T-helper 1 cell treated with Interleukin-12 subunit alpha and Interleukin-12 subunit beta and Interleukin-4 antibody, amounts not matched to agents 30 μg/mL and 1 μg/mL, for 36 hours (primary cell): ENCODE results near the gene SLC39A12.

ENCODE experiments used
- H3K27ac Mint-ChIP-seq: one replicate; pipeline ENCODE4 v1.8.0; 2021; ENCODE audit warnings: mild to moderate bottlenecking, mixed read lengths
- H3K27me3 Mint-ChIP-seq: one replicate; pipeline ENCODE4 v1.8.0; 2021; ENCODE audit warnings: low read depth, mixed read lengths
- H3K36me3 Mint-ChIP-seq: one replicate; pipeline ENCODE4 v1.8.0; 2021; ENCODE audit warnings: low read depth, mixed read lengths
- H3K4me1 Mint-ChIP-seq: one replicate; pipeline ENCODE4 v1.8.0; 2021; ENCODE audit warnings: low read depth, mixed read lengths
- H3K4me3 Mint-ChIP-seq: one replicate; pipeline ENCODE4 v1.8.0; 2021; ENCODE audit warnings: mild to moderate bottlenecking, moderate library complexity, mixed read lengths
- H3K9me3 Mint-ChIP-seq: one replicate; pipeline ENCODE4 v1.8.0; 2021; ENCODE audit warnings: mixed read lengths

SLC39A12 gene

DNA sequence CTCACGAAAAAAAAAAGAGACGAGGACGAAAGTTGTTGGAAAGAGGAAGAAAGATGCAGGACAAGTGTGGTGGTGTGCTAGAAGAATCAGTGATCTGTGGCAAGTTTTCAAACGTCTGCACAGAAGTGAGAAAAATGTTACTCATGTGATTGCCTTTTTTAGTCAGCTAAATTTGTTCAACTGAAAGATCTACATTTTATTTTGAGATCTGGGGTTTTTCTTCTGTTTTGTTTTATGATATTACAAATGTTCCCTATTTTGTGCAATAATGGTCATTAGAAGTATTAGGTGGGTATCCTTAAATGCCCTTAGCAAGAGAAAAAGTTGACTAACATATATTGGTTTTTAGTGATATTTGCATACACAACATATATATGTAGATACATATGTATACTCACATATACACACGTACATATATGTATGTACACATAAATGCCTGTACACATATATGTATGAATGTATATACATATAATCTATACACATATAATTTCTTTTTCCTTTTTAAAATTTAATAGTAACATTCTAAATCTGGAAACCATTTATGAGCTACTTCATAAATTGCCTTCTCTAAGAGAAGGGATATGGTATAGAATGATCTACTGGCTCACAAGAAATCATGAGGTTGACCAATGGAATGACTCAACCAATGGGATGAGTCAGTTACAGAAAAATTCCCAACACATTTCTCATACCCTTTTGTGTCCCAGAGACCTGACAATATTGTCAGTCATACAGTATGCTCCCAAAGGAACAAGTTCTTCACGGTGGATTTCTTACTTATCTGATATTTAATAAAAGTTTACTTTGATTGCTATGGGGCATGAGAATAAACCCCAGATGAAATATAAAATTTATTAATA lies 38.4 kb downstream of the SLC39A12 start:
- H3K27ac Mint-ChIP-seq: no peak overlapping the region
- H3K4me1 Mint-ChIP-seq: no peaks in the 10 kb centered on the region
- no peaks in the 10 kb centered on the region for H3K27me3 Mint-ChIP-seq
- no peak overlapping the region for H3K4me3 Mint-ChIP-seq
- H3K36me3 Mint-ChIP-seq: no peaks in the 10 kb centered on the region
- H3K9me3 Mint-ChIP-seq: no peaks in the 10 kb centered on the region

DNA sequence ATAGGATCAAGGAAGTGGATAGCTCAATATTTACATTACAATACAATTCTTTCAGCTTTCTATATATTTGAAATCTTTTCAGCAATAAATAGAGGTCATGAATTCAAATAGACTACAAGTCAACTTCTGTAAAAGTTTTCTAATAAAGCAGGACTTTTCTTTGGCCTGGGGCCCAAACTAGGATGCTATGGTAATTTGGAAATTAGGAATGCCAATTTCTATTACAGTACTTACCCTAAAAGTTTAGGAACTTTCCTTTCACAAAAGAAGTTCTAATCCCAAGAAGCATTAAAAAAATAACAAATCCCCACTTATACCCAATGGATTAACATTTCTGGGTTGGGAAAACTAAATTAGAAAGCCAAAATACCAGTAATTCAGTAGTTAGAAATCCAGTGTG lies 40.5 kb downstream of the SLC39A12 start:
- Mint-ChIP-seq H3K4me1 (no peaks in the 10 kb centered on the region), H3K27ac (no peak overlapping the region), H3K4me3 (no peak overlapping the region), H3K36me3 (no peaks in the 10 kb centered on the region), H3K9me3 (no peaks in the 10 kb centered on the region), H3K27me3 (no peaks in the 10 kb centered on the region)

DNA sequence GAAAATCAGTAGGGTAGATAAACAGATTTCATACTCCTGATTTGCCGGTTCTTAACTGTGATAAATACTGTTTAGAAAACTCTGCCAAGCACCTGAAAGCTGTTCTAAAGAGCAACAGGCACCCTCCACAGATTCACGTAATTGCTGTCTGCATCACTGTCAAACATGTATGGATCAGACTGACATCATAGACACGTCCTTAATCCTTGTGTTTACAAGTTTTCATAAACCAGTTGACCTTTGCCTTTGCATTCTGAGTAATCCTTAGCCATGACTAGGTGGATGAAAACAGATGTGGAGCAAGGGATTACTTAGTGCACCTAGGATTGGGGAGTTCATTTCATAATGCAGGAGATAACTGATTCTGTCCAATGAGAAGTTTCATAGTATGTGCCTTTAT lies 41.6 kb downstream of the SLC39A12 start:
- H3K4me3 Mint-ChIP-seq: no peak overlapping the region
- H3K27me3 Mint-ChIP-seq: no peaks in the 10 kb centered on the region
- H3K4me1 Mint-ChIP-seq: no peaks in the 10 kb centered on the region
- no peaks in the 10 kb centered on the region for H3K9me3 Mint-ChIP-seq
- H3K36me3 Mint-ChIP-seq: no peaks in the 10 kb centered on the region
- no peak overlapping the region for H3K27ac Mint-ChIP-seq

DNA sequence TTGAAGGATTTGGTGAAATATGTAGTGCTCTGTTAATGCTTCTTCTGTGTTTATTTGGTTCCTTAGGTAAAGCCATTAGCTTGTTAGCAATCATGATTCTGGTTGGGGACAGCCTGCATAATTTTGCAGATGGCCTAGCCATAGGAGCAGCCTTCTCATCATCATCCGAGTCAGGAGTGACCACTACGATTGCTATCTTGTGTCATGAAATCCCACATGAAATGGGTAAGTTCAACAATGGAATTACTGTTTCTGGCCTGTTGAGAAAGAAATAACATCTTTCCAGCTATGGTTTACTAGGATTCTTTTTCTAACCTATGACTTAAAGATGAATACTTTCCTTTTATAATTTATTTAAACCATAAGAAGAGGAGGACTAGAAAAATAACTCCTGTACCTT lies 48.9 kb downstream of the SLC39A12 start:
- H3K27me3 Mint-ChIP-seq: no peaks in the 10 kb centered on the region
- H3K27ac Mint-ChIP-seq: no peak overlapping the region
- H3K36me3 Mint-ChIP-seq: no peaks in the 10 kb centered on the region
- H3K9me3 Mint-ChIP-seq: no peaks in the 10 kb centered on the region
- H3K4me1 Mint-ChIP-seq: no peaks in the 10 kb centered on the region
- H3K4me3 Mint-ChIP-seq: no peak overlapping the region

DNA sequence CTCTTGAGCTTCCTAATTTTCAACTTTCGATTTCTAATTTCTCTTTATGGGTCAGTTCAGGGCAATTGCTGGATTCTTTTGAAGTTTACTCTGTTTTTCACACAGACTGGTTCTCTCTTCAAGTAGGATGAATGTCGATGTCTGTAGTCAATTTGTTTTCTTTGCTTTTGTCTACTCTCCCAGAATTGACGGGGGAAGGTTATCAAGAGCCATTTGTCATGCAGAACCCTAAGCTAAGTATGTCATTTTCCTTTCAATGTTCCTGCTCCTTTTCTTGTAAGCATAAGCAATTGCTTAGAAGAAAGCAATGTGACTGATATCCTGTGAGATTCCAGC lies 53.7 kb downstream of the SLC39A12 start:
- Mint-ChIP-seq H3K27me3 (no peaks in the 10 kb centered on the region), H3K36me3 (no peaks in the 10 kb centered on the region), H3K9me3 (no peaks in the 10 kb centered on the region), H3K4me3 (no peak overlapping the region), H3K27ac (no peak overlapping the region), H3K4me1 (no peaks in the 10 kb centered on the region)

DNA sequence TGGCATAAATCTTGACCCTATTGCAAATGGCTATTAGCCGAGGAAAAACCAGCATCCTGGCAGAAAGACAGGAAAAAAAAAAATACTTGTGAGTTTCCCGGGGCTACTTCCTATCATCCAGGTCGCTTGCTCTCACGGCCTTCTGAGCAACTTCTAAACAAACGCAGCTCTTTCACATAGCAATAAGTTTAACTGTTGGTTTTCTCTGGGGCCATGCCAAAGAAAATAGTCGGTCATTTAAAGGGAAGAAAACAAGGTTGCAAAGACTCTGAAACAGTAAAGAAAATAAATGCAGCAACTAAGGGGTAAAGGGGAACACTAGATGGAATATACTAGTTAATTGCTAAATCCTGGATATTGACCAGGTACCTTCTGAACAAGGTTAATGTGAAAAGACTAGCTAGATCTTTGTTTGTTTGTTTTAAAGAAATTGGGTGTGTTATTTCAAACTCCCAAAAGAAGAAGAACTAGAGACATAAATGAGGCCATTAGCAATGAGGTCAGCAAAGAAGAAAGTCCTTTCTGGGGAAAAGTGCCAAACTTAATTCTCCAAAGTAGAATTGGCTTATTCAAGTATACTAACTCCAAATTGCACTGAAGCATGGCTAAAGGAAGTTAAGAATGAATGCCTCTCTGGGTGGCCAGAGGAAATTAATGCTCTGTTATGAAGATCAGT lies 54.2 kb downstream of the SLC39A12 start:
- no peak overlapping the region for H3K4me3 Mint-ChIP-seq
- no peaks in the 10 kb centered on the region for H3K27me3 Mint-ChIP-seq
- no peak overlapping the region for H3K27ac Mint-ChIP-seq
- H3K9me3 Mint-ChIP-seq: no peaks in the 10 kb centered on the region
- no peaks in the 10 kb centered on the region for H3K4me1 Mint-ChIP-seq
- no peaks in the 10 kb centered on the region for H3K36me3 Mint-ChIP-seq

DNA sequence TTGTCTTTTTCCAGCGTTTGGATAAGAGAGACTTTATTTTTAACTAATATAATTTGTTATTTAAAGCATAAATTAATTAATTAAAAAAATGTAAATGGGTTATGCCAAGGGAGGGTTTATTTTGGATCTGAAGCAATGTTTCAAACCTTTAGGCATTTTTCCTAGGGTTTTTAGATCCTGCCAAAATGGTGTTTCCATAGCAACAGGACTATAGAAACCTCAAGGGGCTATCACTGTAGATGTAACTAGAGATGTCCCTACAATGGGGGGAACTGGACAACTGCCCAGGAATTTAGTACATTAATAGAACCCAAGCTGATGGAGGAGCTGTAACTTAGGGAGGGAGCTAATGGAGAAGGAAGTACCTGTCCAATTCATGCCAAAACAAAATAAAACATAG lies 57.3 kb downstream of the SLC39A12 start:
- Mint-ChIP-seq H3K4me3 (no peak overlapping the region), H3K27me3 (no peaks in the 10 kb centered on the region), H3K36me3 (no peaks in the 10 kb centered on the region), H3K9me3 (no peaks in the 10 kb centered on the region), H3K4me1 (no peaks in the 10 kb centered on the region), H3K27ac (no peak overlapping the region)

- Mint-ChIP-seq H3K36me3 (no peaks in the 10 kb centered on the region), H3K4me1 (no peaks in the 10 kb centered on the region), H3K27ac (no peak overlapping the region), H3K4me3 (no peak overlapping the region), H3K9me3 (no peaks in the 10 kb centered on the region), H3K27me3 (no peaks in the 10 kb centered on the region)
Observed at GRCh38 chr10:18010050-18010449, 58.3 kb downstream of the SLC39A12 start.

DNA sequence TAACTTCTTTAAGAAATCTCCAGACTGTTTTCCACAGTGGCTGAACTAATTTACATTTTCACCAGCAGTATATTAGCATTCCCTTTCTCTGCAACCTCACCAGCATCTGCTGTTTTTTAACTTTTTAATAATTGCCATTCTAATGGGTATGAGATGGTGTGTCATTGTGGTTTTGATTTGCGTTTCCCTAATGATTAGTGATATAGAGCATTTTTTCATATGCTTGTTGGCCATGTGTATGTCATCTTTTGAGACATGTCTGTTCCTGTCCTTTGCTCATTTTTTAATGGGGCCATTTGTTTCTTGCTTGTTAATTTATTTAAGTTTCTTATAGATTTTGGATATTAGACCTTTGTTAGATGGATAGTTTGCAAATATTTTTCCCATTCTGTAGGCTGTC lies 68.8 kb downstream of the SLC39A12 start:
- no peak overlapping the region for H3K4me3 Mint-ChIP-seq
- H3K27ac Mint-ChIP-seq: no peak overlapping the region
- H3K27me3 Mint-ChIP-seq: no peaks in the 10 kb centered on the region

DNA sequence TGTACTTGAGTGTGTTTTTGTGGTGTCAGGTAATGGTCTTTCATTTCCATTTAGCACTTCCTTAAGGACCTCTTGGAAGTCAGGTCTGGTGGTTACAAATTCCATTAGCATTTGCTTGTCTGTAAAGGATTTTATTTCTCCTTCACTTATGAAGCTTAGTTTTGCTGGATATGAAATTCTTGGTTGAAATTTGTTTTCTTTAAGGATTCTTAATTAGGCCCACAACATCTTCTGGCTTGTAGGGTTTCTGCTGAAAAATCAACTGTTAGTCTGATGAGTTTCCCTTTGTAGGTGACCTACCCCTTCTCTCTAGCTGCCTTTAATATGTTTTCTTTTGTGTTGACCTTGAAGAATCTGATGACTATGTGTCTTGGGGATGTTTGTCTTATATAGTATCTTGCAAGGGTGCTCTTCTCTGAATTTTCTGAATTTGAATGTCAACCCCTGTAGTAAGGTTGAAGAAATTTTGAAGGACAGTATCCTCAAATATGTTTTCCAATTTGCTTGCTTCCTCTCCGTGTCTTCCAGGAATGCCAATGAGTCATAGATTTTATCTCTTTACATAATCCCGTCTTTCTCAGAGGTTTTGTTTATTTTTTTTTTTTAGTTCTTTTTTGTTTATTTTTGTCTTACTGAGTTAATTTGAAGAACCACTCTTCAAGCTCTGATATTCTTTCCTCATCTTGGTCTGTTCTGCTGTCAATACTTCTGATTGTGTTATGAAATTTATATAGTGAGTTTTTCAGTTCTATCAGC lies 70.2 kb downstream of the SLC39A12 start:
- no peaks in the 10 kb centered on the region for H3K4me1 Mint-ChIP-seq
- H3K36me3 Mint-ChIP-seq: no peaks in the 10 kb centered on the region
- H3K9me3 Mint-ChIP-seq: peaks cover 15% of the 10 kb centered on the region
- no peaks in the 10 kb centered on the region for H3K27me3 Mint-ChIP-seq
- no peak overlapping the region for H3K4me3 Mint-ChIP-seq
- no peak overlapping the region for H3K27ac Mint-ChIP-seq

More for the DNA sequence above, 68.8 kb downstream of the SLC39A12 start:
- Mint-ChIP-seq H3K36me3 (no peaks in the 10 kb centered on the region), H3K4me1 (no peaks in the 10 kb centered on the region), H3K9me3 (peaks cover 15% of the 10 kb centered on the region)

DNA sequence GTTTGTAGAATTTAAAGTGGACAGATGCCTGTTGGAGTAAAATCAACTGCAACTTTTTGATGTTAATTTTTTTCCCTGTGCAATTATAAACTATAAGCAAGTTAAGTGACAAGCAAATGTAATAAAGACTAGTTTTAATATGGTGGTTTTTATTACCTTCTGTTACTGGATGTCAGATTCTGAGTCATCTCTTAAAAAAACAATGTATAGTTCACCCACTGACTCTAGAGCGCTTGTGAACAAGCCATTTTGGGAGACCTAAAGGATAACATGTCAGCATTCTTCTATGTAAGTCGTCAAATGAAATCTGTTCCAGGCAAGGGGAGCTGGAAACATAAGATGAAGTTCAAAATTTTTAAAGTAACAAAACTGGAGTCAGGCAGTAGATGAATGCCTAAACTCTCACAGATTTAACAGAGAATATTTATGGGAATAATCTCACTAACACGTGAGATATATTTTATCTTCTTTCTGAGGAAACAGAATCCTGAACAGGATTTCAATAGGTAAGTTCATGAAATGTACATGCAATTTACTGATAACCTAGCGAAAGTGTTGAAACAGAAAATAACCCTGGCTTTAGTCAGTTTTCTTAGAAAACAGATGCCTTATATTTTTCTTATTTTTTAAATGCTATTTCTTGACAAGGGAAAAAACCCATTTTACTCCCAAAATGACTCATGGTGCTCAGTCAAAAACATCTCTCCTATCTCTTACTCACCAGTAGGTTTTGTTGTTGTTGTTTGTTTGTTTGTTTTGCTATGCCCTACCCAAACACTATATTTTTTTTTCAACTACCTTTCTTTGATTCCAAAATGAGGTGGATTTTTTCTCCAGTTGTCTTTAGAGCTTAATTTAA lies 91.7 kb downstream of the SLC39A12 start:
- Mint-ChIP-seq H3K4me3 (no peak overlapping the region), H3K9me3 (no peaks in the 10 kb centered on the region), H3K27me3 (no peaks in the 10 kb centered on the region), H3K36me3 (no peaks in the 10 kb centered on the region), H3K4me1 (no peaks in the 10 kb centered on the region), H3K27ac (no peak overlapping the region)

DNA sequence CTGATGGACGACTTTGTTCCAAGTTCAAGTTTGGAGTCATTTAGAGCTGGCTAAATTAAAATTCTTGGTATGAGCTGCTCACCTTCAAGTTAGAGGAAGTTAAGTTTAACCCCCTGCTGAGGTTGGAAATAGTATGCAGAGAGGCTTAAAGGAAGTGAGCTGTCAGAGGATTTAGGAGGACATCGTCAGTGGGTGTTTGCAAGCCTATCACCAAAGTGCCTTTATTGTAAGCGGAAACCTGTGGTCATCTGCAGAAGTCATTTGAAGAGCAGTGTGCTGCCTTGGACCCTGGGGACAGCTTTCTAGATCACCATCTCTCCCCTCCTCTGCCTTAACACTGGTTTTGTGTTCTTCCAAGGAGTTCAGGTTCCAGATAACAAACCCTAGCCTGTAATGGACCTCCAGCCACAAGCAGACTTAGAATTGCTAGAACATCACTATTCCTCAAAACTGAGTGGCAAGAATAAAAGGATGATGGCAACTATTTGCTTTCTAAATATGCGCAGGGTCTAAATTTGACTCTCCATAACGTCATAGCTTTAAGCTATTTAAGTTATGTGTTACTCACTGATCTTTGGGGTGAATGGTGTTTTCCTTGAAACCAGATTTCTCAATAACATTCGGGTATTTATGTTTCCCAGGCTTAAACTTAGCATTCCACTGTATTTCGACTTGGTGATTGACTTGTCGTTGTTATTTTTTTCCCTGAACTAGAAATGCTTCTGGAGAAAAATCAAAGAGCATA lies 93.4 kb downstream of the SLC39A12 start:
- H3K27me3 Mint-ChIP-seq: no peaks in the 10 kb centered on the region
- H3K36me3 Mint-ChIP-seq: no peaks in the 10 kb centered on the region
- H3K4me3 Mint-ChIP-seq: no peak overlapping the region
- no peak overlapping the region for H3K27ac Mint-ChIP-seq
- H3K4me1 Mint-ChIP-seq: no peaks in the 10 kb centered on the region
- H3K9me3 Mint-ChIP-seq: no peaks in the 10 kb centered on the region

DNA sequence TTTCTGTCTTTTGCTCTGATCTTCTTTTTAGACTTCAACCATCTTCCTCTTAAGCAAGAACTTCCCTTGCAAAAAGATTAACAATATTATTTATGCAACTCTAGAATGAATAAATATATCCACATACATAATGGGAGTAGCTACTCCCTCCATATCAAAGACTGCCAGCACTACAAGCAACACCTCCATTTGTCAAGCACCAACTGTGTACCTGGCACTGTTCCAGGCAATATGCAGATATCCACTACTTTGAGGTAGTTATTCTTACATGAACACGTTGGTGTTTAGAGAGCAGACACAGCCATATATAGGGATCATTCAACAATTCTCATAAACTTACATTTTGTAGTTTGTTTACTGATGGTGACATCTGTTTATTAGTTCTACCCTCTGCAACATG lies 104.9 kb downstream of the SLC39A12 start:
- Mint-ChIP-seq H3K4me1 (no peaks in the 10 kb centered on the region), H3K4me3 (no peak overlapping the region), H3K27me3 (no peaks in the 10 kb centered on the region), H3K36me3 (no peaks in the 10 kb centered on the region), H3K27ac (no peak overlapping the region), H3K9me3 (peaks cover 14% of the 10 kb centered on the region)
